GM23338 (cell line): ENCODE data around the gene RASGRP1.

ENCODE experiments used
- ETS1 ChIP-seq: IDR thresholded peaks from 2 replicates; pipeline ENCODE4 v1.6.1; 2016; ENCODE audit warnings: antibody characterized with exemption
- EZH2 ChIP-seq: fragments of 200-600 bp; sonication (generic); IDR thresholded peaks from one replicate; pipeline ENCODE4 v1.8.0; 2017; ENCODE audit warnings: antibody characterized with exemption, mild to moderate bottlenecking, low read depth; ENCODE audit not compliant: unreplicated experiment
- POLR2AphosphoS5 ChIP-seq: IDR thresholded peaks from 2 replicates; pipeline ENCODE4 v1.6.1; 2016; ENCODE audit warnings: antibody characterized with exemption, low read depth
- REST ChIP-seq: IDR thresholded peaks from one replicate; pipeline ENCODE4 v1.6.1; 2018; ENCODE audit warnings: antibody characterized with exemption; ENCODE audit not compliant: unreplicated experiment
- ZNF114 ChIP-seq: fragments of 250-450 bp; sonication (Bioruptor Pico); IDR thresholded peaks from 2 replicates; pipeline ENCODE4 v1.5.0; 2020; ENCODE audit warnings: mild to moderate bottlenecking, moderate library complexity
- TF ChIP-seq, protein P1 (sequence below), 2 experiments: fragments of 200-600 bp in 1 of 2; sonication (generic) in 1 of 2; conservative IDR thresholded peaks; 2 replicates each; pipeline versions ENCODE4 v1.5.1 to v1.6.1; 2016 to 2017; ENCODE audit warnings: antibody characterized with exemption in 2 of 2, low read depth in 2 of 2, mild to moderate bottlenecking in 2 of 2, moderate library complexity in 1 of 2

GRCh38 chr15:38547255-38547997 is 17.2 kb downstream of the RASGRP1 start:
- TF ChIP-seq, protein P1, sequence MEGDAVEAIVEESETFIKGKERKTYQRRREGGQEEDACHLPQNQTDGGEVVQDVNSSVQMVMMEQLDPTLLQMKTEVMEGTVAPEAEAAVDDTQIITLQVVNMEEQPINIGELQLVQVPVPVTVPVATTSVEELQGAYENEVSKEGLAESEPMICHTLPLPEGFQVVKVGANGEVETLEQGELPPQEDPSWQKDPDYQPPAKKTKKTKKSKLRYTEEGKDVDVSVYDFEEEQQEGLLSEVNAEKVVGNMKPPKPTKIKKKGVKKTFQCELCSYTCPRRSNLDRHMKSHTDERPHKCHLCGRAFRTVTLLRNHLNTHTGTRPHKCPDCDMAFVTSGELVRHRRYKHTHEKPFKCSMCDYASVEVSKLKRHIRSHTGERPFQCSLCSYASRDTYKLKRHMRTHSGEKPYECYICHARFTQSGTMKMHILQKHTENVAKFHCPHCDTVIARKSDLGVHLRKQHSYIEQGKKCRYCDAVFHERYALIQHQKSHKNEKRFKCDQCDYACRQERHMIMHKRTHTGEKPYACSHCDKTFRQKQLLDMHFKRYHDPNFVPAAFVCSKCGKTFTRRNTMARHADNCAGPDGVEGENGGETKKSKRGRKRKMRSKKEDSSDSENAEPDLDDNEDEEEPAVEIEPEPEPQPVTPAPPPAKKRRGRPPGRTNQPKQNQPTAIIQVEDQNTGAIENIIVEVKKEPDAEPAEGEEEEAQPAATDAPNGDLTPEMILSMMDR (conservative IDR thresholded peaks at IDR 0.05; ENCODE audit: low read depth in 2 of 2), result no peak
- TF ChIP-seq EZH2, result no peak
- TF ChIP-seq REST, result no peak
- no peak for TF ChIP-seq ZNF114 (CRISPR knock-in tag)
- TF ChIP-seq POLR2AphosphoS5, result no peak
- no peak for TF ChIP-seq ETS1
